Mucosa of rectum (tissue), 2 donors: Measurements from ENCODE around the gene ZNG1B.
"Not testable (repeated sequence)": the region's sequence is repeated elsewhere in the genome, so short reads cannot be mapped to it uniquely, and the experiment has no call there.

Experiments
- H3K27ac ChIP-seq, 2 donors: one replicate each; pipeline ENCODE4 v1.7.0; 2013; ENCODE audit warnings: inconsistent platforms in 2 of 2, low read depth in 2 of 2, low read length in 2 of 2
- H3K27me3 ChIP-seq, 2 donors: one replicate each; pipeline ENCODE4 v1.7.0; 2013; ENCODE audit warnings: low read length in 2 of 2; ENCODE audit not compliant: control insufficient read depth in 2 of 2, insufficient read depth in 2 of 2
- H3K36me3 ChIP-seq, 2 donors: one replicate each; pipeline ENCODE4 v1.7.0; 2013; ENCODE audit warnings: low read length in 2 of 2; ENCODE audit not compliant: control insufficient read depth in 2 of 2, insufficient read depth in 2 of 2
- H3K4me1 ChIP-seq, 2 donors: one replicate each; pipeline ENCODE4 v1.7.0; 2013; ENCODE audit warnings: low read length in 2 of 2, mild to moderate bottlenecking in 1 of 2; ENCODE audit not compliant: control insufficient read depth in 2 of 2, insufficient read depth in 2 of 2
- H3K4me3 ChIP-seq, 2 donors: one replicate each; pipeline ENCODE4 v1.7.0; 2013; ENCODE audit warnings: low read length in 2 of 2
- H3K9ac ChIP-seq, 2 donors: one replicate each; pipeline ENCODE4 v1.7.0; 2013; ENCODE audit warnings: low read length in 2 of 2, low read depth in 1 of 2, mild to moderate bottlenecking in 1 of 2
- H3K9me3 ChIP-seq, 2 donors: one replicate each; pipeline ENCODE4 v1.7.0; 2013; ENCODE audit warnings: low read length in 2 of 2; ENCODE audit not compliant: control insufficient read depth in 2 of 2
- donor health status: healthy.
- donor health status: Normal muscosa, but diverticular disease.

The ZNG1B gene

DNA sequence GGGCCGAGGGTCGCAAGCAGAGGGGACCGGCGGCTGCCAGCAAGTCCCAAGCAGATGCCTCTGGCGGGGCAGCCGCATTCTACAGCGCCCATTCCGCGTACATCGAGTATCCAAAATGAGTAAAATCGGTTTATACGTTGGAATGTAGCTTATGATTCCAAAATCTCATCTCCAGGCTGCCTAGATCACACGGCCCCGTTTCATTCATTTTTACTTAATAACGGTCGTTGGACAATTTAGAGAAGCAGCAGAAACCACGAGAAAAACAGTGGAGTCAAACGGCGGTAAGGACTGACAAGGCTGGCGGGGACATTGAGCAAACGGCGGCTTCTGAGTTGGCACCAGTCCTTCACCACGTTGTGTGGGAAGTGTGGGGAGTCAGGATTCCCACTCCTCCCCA, 66.6 kb downstream of the ZNG1B start:
- not testable (repeated sequence) for H3K9ac ChIP-seq, H3K27ac ChIP-seq, H3K4me3 ChIP-seq, H3K4me1 ChIP-seq, H3K27me3 ChIP-seq, H3K9me3 ChIP-seq, H3K36me3 ChIP-seq

DNA sequence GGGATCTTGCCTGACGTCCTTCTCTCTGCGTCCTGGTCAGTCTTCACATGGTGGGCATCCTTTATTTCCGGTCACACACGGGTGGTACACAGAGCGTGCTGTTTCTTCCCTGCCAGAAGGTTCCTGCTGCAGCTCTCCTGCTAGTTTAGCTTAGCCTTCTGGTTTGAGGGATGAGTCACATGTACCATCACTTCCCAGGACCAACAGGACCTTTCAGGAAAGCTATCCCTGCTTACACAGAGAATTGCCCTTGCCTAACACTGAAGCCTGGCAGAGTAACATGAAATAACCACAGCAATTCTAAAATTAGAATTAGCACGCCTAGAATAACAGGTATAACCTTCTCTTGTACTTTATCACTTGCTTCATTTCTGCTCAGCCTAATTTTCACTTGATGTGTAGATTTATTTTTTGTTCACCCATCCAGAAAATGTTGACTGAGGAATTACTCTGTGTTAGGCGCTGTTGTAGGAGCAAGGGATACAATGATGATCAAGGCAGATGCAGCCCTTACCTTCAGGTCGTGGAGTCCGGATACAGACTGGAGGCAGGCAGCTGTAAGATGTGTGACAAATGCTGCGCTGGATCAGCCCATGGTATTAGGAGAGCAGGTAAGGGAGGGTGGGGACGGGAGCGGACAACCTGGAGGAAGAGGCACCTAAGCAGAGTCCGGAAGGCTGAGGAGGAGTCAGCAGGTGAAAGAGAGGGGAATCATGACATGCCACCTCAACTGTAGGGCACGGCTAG, 70.1 kb downstream of the ZNG1B start:
- H3K36me3 ChIP-seq, H3K27ac ChIP-seq, H3K9me3 ChIP-seq, H3K9ac ChIP-seq, H3K27me3 ChIP-seq, H3K4me1 ChIP-seq, H3K4me3 ChIP-seq: not testable (repeated sequence)

DNA sequence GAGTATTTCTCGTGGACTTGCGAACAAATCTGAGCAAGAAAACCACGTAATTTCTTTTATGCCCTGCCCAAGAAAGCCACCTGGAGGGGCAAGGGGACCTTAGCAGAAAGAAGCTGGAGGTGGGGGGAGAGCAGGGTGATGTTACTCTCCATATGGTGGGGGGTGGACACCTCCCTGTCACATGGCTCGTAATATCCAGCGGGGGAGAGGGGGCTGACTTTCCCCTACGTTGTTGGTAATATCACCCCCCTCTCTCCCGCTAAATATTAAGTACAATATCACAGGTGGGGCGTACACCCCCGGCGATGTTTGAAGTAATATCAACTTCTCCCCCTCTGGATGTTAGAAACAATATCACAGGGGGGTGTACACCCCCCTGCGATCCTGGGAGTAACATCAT, 70.7 kb downstream of the ZNG1B start:
- H3K4me3 ChIP-seq, H3K36me3 ChIP-seq, H3K27ac ChIP-seq, H3K27me3 ChIP-seq, H3K9ac ChIP-seq, H3K9me3 ChIP-seq, H3K4me1 ChIP-seq: not testable (repeated sequence)

DNA sequence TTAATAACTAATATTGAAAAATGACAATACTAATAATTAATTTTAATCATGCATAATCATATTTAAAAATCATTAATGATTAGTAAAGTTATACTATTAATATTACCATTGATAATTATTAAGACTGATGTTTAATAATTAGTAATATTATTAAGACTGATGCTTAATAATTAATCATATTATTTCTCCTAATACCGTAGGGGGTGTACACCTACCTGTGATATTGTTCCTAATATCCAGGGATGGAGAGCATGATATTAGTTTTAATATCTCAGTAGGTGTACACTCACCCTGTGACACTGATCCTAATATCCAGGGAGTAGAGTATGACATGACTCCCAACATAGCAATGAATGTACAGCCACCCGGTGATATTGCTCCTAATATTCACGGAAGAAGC, 73.4 kb downstream of the ZNG1B start:
- not testable (repeated sequence) for H3K27me3 ChIP-seq, H3K27ac ChIP-seq, H3K4me3 ChIP-seq, H3K36me3 ChIP-seq, H3K4me1 ChIP-seq, H3K9me3 ChIP-seq, H3K9ac ChIP-seq

DNA sequence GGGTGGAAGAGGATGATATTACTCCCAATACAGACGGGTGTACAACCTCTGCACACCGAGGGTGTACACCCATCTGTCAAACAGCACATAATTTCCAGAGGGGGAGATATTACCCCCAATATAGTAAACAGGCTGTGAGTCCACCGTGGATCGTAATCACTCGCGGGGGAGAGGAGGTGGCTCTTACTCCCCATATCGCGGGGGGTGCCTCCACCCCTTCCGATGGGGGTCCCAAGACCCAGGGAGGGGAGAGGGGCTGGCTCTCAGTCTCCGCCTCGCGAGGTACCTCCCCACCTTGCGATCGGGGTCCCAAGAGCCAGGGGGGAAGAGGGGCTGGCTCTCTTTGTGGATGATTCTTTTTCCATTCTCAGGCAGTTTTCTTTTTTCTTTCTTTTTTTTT, 74.4 kb downstream of the ZNG1B start:
- H3K4me1 ChIP-seq, H3K27ac ChIP-seq, H3K9me3 ChIP-seq, H3K4me3 ChIP-seq, H3K27me3 ChIP-seq, H3K9ac ChIP-seq, H3K36me3 ChIP-seq: not testable (repeated sequence)

DNA sequence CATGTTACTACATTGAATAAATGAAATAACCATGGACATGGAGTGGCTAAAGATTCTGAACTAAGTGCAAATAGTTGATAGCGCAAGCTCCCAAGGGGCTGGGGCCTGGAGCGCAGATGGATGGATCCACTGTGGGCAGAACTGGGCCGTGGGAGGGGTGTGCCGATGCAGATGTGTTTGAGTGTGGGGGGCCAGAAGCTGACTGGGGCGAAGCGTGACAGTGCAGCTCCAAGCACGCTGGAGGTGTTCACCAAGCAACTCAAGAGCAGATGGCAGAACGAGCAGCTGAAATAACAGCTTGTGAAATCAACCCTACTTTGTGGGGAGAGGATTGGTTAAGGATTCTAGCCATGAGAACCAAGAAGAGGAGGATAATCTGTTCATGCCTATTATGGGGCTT, 78.0 kb downstream of the ZNG1B start:
- not testable (repeated sequence) for H3K36me3 ChIP-seq, H3K27me3 ChIP-seq, H3K4me1 ChIP-seq, H3K9ac ChIP-seq, H3K27ac ChIP-seq, H3K4me3 ChIP-seq, H3K9me3 ChIP-seq

DNA sequence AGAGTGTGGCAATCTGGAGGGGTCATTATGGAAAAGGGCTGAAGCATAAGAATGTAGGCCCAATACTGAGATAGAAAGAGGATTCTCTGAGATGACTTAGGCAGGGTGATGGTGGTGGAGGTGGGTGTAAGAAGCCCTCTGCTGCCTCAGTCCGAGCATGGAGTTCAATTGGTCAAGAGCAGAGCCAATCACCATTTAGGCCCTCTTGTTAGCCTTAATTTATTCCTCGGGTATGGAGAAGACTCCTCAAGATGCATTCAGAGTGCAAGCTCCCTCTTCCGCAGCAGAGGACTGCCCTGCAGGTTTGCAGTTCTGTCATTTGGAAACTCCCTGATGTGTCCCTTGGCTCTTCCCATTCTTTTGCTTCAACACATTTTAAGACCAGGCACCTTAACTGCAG, 78.5 kb downstream of the ZNG1B start:
- H3K27me3 ChIP-seq, result not testable (repeated sequence)

DNA sequence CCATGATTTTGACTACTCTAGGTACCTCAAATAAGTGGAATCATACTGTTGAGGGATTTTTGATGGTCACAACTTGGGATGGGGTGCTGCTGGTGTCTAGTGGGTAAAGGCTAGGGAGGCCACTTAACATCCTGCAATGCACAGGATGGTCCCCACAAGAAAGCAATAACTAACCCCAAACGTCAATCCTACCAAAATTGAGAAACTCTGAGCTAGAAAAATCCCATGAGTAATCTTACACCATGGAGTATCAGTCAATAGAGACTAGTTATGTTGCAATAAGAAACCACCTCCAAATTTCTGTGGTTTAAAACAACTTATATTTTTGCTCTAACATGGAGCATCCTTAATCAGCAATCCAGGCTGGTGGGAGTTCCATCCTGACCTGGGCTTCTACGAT, 79.5 kb downstream of the ZNG1B start:
- not testable (repeated sequence) for H3K9ac ChIP-seq, H3K27ac ChIP-seq, H3K4me1 ChIP-seq, H3K9me3 ChIP-seq, H3K27me3 ChIP-seq, H3K36me3 ChIP-seq, H3K4me3 ChIP-seq

More for the DNA sequence above, 78.5 kb downstream of the ZNG1B start:
- not testable (repeated sequence) for H3K4me3 ChIP-seq, H3K9me3 ChIP-seq, H3K4me1 ChIP-seq, H3K9ac ChIP-seq, H3K36me3 ChIP-seq, H3K27ac ChIP-seq

DNA sequence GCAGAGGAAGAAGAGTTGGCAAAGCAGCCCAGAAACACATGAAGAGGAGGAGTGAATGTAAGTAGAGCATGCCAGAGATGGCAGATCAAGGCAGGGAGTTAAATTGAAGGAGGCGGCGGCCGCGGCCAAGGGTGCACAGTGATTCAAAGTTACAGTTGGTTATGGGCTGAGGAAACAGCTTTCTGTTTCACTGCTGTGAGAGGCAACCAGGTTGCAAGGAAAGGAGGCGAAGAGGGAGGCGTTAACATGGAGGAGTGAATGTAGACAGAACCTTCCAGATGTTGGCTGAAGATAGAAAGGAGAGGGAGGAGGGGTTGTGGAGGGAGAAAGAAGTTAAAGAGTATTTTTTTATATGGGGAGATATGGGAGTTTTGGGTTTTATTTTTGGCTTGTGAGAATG, 83.3 kb downstream of the ZNG1B start:
- not testable (repeated sequence) for H3K4me3 ChIP-seq, H3K9me3 ChIP-seq, H3K36me3 ChIP-seq, H3K27ac ChIP-seq, H3K9ac ChIP-seq, H3K4me1 ChIP-seq, H3K27me3 ChIP-seq

DNA sequence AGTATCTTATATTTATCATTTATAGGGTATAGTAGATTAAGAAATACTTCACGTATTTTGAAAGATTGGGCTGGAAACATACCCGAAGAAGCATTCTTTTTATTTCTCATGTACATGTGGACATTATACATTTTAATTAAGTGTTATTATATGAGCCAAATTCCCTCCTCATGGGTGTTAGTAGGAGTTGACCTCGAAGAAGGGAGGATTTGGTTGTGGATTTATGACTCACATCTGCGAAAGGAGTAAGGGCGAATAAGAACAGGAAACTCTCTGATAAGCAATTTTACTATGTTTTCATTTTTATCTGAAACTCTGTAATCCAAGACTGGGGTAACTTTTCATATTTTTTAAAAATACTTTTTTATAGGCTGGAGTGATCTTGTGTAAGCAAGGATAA, 84.0 kb downstream of the ZNG1B start:
- not testable (repeated sequence) for H3K36me3 ChIP-seq, H3K9me3 ChIP-seq, H3K27ac ChIP-seq, H3K4me3 ChIP-seq, H3K9ac ChIP-seq, H3K4me1 ChIP-seq, H3K27me3 ChIP-seq

DNA sequence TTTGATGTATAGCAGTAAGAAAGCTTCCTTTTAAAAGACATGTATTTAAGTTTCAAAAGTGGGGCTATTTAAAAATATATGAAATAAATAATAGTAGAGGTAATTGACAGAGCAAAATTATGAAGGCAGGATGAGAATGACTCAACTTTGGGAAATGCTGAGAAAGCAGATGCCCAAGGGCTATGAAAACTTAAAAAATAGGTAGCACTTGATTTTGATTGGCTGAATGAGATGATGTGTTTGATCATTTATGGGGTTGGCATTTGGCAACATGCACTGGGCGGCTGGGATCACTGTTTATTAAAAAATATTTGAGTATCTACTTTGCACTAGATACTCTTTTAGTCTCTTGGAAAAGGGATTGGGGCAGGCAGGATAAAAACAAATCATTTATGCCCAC, 87.5 kb downstream of the ZNG1B start:
- H3K9me3 ChIP-seq, H3K9ac ChIP-seq, H3K27ac ChIP-seq, H3K27me3 ChIP-seq, H3K4me3 ChIP-seq, H3K36me3 ChIP-seq, H3K4me1 ChIP-seq: not testable (repeated sequence)
